Stimulated activated CD4-positive, alpha-beta T cell treated with anti-CD3 and anti-CD28 coated beads, TNF-alpha, amount 100 ng/mL, for 24 hours (primary cell): Measurements from ENCODE around the gene COL19A1.
"Not testable (repeated sequence)": the region's sequence is repeated elsewhere in the genome, so short reads cannot be mapped to it uniquely, and the experiment has no call there.

ENCODE experiments used
- DNase-seq, 3 experiments: peaks; one replicate each; pipeline ENCODE4 v3.0.0-alpha.2; 2020; ENCODE audit warnings: low read depth in 3 of 3

COL19A1 gene

GRCh38 chr6:69866351-69866769 lies at the start of gene COL19A1:
Gene COL19A1, plus strand, starts transcription at chr6:69866556. Its CDS starts 13,012 bp downstream, at chr6:69879568.
- DNase-seq: peak in 1 of 3 experiments; percentile 18

- DNase-seq: no peak
These were observed 49.8 kb upstream of the COL19A1 start for GRCh38 chr6:69816569-69816968.

GRCh38 chr6:69817358-69817757 lies 49.0 kb upstream of the COL19A1 start:
- DNase-seq: no peak

- DNase-seq: no peak
These were observed 48.0 kb upstream of the COL19A1 start for GRCh38 chr6:69818223-69818930.

GRCh38 chr6:69819138-69819537 lies 47.2 kb upstream of the COL19A1 start:
- no peak for DNase-seq

GRCh38 chr6:69820018-69820417 lies 46.3 kb upstream of the COL19A1 start:
- no peak for DNase-seq

- DNase-seq: no peak
These were observed 45.9 kb upstream of the COL19A1 start for GRCh38 chr6:69820438-69820837.

GRCh38 chr6:69824355-69824754 lies 42.0 kb upstream of the COL19A1 start:
- DNase-seq: not testable (repeated sequence)

- DNase-seq: no peak
These were observed 40.5 kb upstream of the COL19A1 start for GRCh38 chr6:69825904-69826303.

- DNase-seq: no peak
These were observed 39.0 kb upstream of the COL19A1 start for GRCh38 chr6:69827276-69827893.

- DNase-seq: no peak
These were observed 33.8 kb upstream of the COL19A1 start for GRCh38 chr6:69832558-69832957.

- no peak for DNase-seq
These were observed 30.8 kb upstream of the COL19A1 start for GRCh38 chr6:69835414-69836179.

- DNase-seq: no peak
These were observed 24.5 kb upstream of the COL19A1 start for GRCh38 chr6:69841862-69842261.

GRCh38 chr6:69843189-69843588 lies 23.2 kb upstream of the COL19A1 start:
- DNase-seq: no peak

GRCh38 chr6:69846312-69846711 lies 20.0 kb upstream of the COL19A1 start:
- no peak for DNase-seq

GRCh38 chr6:69846770-69847491 lies 19.4 kb upstream of the COL19A1 start:
- no peak for DNase-seq

- no peak for DNase-seq
These were observed 18.9 kb upstream of the COL19A1 start for GRCh38 chr6:69847492-69847788.

- no peak for DNase-seq
These were observed 17.8 kb upstream of the COL19A1 start for GRCh38 chr6:69848552-69848951.

- no peak for DNase-seq
These were observed 13.7 kb upstream of the COL19A1 start for GRCh38 chr6:69852706-69853105.

- no peak for DNase-seq
These were observed 4.4 kb upstream of the COL19A1 start for GRCh38 chr6:69861986-69862385.

GRCh38 chr6:69863766-69864165 lies 2.6 kb upstream of the COL19A1 start:
- DNase-seq: no peak

- no peak for DNase-seq
These were observed 1.2 kb upstream of the COL19A1 start for GRCh38 chr6:69865126-69865525.
